B cell (primary cell): ENCODE results near the gene RAB11B. TPM values are rescaled to one million over a fixed set of nuclear protein-coding genes. Genes with fewer than 3 reads are reported as not detected.

Source experiments
- ATAC-seq: fragments of 200-7000 bp; cut with Tn5 transposase; one replicate; pipeline ENCODE4 v1.10.0; 2021; ENCODE audit warnings: low read depth, mild to moderate bottlenecking, moderate number of reproducible peaks, moderate library complexity
- CTCF ChIA-PET: fragments of 350-600 bp; sonication (Branson Sonifier 250); formaldehyde crosslinking; loops from one replicate; lab custom pipeline; 2021; ENCODE audit warnings: antibody characterized with exemption, inconsistent platforms; lab: Charles Lee
- POLR2A ChIA-PET: fragments of 350-600 bp; sonication (Branson Sonifier 250); formaldehyde crosslinking; loops from one replicate; lab custom pipeline; 2021; ENCODE audit warnings: antibody characterized with exemption; lab: Charles Lee
- DNase-seq: peaks from one replicate; pipeline ENCODE4 v3.0.0; 2013
- H2AFZ ChIP-seq: 2 replicates; pipeline ENCODE4 v1.6.1; 2012; ENCODE audit warnings: mild to moderate bottlenecking, low read depth, low read length; ENCODE audit not compliant: insufficient read depth, poor library complexity, severe bottlenecking
- H3K27ac ChIP-seq, 2 donors: 1 replicate in 1 of 2; 2 replicates in 1 of 2; pipeline ENCODE4 v1.5.1; 2012 to 2013; ENCODE audit warnings: low read length in 2 of 2, mild to moderate bottlenecking in 2 of 2, moderate library complexity in 1 of 2
- H3K27me3 ChIP-seq, 4 experiments: fragments of 200-600 bp in 1 of 4; sonication (generic) in 1 of 4; replicated peaks in 1 of 4; 1 replicate in 2 of 4; 2 replicates in 2 of 4; pipeline versions ENCODE4 v1.6.1 to v1.7.0; 2013 to 2016; ENCODE audit warnings: low read length in 3 of 4, mild to moderate bottlenecking in 2 of 4, mixed read lengths in 1 of 4, moderate library complexity in 1 of 4; ENCODE audit not compliant: insufficient read depth in 4 of 4, control insufficient read depth in 3 of 4; ENCODE audit errors: control extremely low read depth in 1 of 4
- H3K36me3 ChIP-seq, 2 experiments: replicated peaks in 1 of 2; 1 replicate in 1 of 2; 2 replicates in 1 of 2; pipeline versions ENCODE4 v1.6.1 to v1.7.1; 2013; ENCODE audit warnings: low read length in 1 of 2; ENCODE audit not compliant: insufficient read depth in 2 of 2, control insufficient read depth in 1 of 2; ENCODE audit errors: control extremely low read depth in 1 of 2, extremely low read depth in 1 of 2
- H3K4me1 ChIP-seq, 2 donors: fragments of 200-600 bp in 1 of 2; sonication (generic) in 1 of 2; 1 replicate in 1 of 2; 2 replicates in 1 of 2; pipeline versions ENCODE4 v1.5.1 to v1.6.1; 2013 to 2017; ENCODE audit warnings: low read length in 2 of 2; ENCODE audit not compliant: control insufficient read depth in 2 of 2, insufficient read depth in 2 of 2
- H3K4me2 ChIP-seq: replicated peaks from 2 replicates; pipeline ENCODE3; 2012; ENCODE audit warnings: mild to moderate bottlenecking, low read depth, low read length; ENCODE audit not compliant: poor library complexity, severe bottlenecking
- H3K4me3 ChIP-seq, 5 experiments: fragments of 200-600 bp in 1 of 5; sonication (generic) in 1 of 5; 1 replicate in 3 of 5; 2 replicates in 2 of 5; pipeline versions ENCODE4 v1.5.1 to v1.7.0; 2011 to 2016; ENCODE audit warnings: low read length in 4 of 5, mild to moderate bottlenecking in 4 of 5, low read depth in 2 of 5, control low read depth in 1 of 5, moderate library complexity in 1 of 5; ENCODE audit not compliant: insufficient read depth in 1 of 5; ENCODE audit errors: control extremely low read depth in 1 of 5, extremely low read depth in 1 of 5
- H3K79me2 ChIP-seq: fragments of 200-600 bp; sonication (generic); one replicate; pipeline ENCODE4 v1.6.0; 2016; ENCODE audit warnings: low read length; ENCODE audit not compliant: control insufficient read depth, insufficient read depth
- H3K9ac ChIP-seq: fragments of 200-600 bp; sonication (generic); 2 replicates; pipeline ENCODE4 v1.6.1; 2017; ENCODE audit warnings: mild to moderate bottlenecking, low read length, moderate library complexity
- H3K9me3 ChIP-seq, 3 donors: one replicate each; pipeline versions ENCODE4 v1.6.1 to v1.7.1; 2013; ENCODE audit warnings: low read length in 2 of 3; ENCODE audit not compliant: control insufficient read depth in 2 of 3, insufficient read depth in 1 of 3; ENCODE audit errors: control extremely low read depth in 1 of 3
- H4K20me1 ChIP-seq: 2 replicates; pipeline ENCODE4 v1.6.0; 2012; ENCODE audit warnings: mild to moderate bottlenecking, low read length; ENCODE audit not compliant: insufficient read depth, control insufficient read depth, poor library complexity, severe bottlenecking
- H3K27ac Mint-ChIP-seq: one replicate; pipeline ENCODE4 v1.8.0; 2021; ENCODE audit warnings: mixed read lengths
- H3K27me3 Mint-ChIP-seq: one replicate; pipeline ENCODE4 v1.8.0; 2021; ENCODE audit warnings: mixed read lengths
- H3K4me1 Mint-ChIP-seq: one replicate; pipeline ENCODE4 v1.8.0; 2021; ENCODE audit warnings: mixed read lengths
- H3K4me3 Mint-ChIP-seq: one replicate; pipeline ENCODE4 v1.8.0; 2021; ENCODE audit warnings: mixed read lengths
- H3K9me3 Mint-ChIP-seq: one replicate; pipeline ENCODE4 v1.8.0; 2022; ENCODE audit warnings: mixed read lengths; ENCODE audit not compliant: insufficient read depth
- EZH2 ChIP-seq: IDR thresholded peaks from 2 replicates; pipeline ENCODE4 v1.6.1; 2012; ENCODE audit warnings: borderline replicate concordance, low read depth, mild to moderate bottlenecking, moderate library complexity, low read length; ENCODE audit not compliant: insufficient read depth, poor library complexity, severe bottlenecking
- WGBS: methylation state at CpG from one replicate; pipeline ENCODE4 v1.1.5; 2013; ENCODE audit warnings: missing lambda C conversion rate; ENCODE audit not compliant: insufficient coverage; 5-methylcytosine and 5-hydroxymethylcytosine counted together
- intact Hi-C: fragments of 100-400 bp; cut with micrococcal nuclease; formaldehyde crosslinking; loops from one replicate; pipeline ENCODE4 v1.10.0; 2022
- polyA plus RNA-seq: library from polyadenylated mRNA; depleted of rRNA; stranded (reverse); fragments of >200 nt; gene quantifications from 2 replicates; pipeline ENCODE4 v1.2.3, GENCODE V29; 2012
- total RNA-seq, 2 donors: library from RNA; stranded (reverse); fragments of 120-200 nt in 1 of 2; gene quantifications; 1 replicate in 1 of 2; 2 replicates in 1 of 2; pipeline versions ENCODE4 v1.2.3 to v1.2.4, GENCODE V29; 2013 to 2022
- TF ChIP-seq, protein P1 (sequence below): fragments of 200-600 bp; IDR thresholded peaks from one replicate; pipeline ENCODE4 v1.8.0; 2022; ENCODE audit warnings: antibody characterized with exemption, mild to moderate bottlenecking

Gene RAB11B
- total and polyA plus RNA-seq, 2 donors (not counting 1 experiment from before 2014, with no cell fraction given): 130 to 165 TPM

DNA sequence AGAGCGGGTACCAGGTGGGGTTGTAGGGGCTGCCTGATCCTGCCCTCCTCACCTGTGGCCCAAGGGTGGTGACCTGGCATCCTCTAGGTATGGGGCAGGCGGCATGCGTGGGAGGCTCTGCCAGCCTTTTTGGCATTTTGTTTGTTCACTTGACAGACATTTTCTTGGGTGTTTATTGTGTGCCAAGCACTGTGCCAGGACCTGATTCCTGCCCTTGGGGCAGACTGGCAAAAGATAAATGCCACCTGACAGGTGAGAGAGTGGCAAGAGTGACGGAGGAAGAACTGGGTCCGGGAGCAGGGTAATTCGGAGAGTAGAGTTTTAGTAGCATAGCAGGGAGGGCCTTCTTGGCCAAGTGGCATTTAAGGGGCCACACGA lies 6.0 kb downstream of the RAB11B start:
- Histone ChIP-seq H3K27ac (no peak overlapping the region), H3K9me3 (peaks cover 0 to 1% (median 0%) of the 10 kb centered on the region in 3 donors), H4K20me1 (peaks cover 90% of the 10 kb centered on the region), H3K4me2 (no peak overlapping the region), H3K79me2 (peaks cover 74% of the 10 kb centered on the region), H3K4me3 (no peak overlapping the region), H3K4me1 (peaks cover 6 to 10% of the 10 kb centered on the region in 2 donors), H3K27me3 (no peaks in the 10 kb centered on the region), H3K36me3 (peaks cover 0 to 9% of the 10 kb centered on the region in 2 experiments), H3K9ac (no peak overlapping the region), H2AFZ (no peak overlapping the region)
- Mint-ChIP-seq H3K4me3 (no peak overlapping the region), H3K27ac (no peak overlapping the region), H3K4me1 (peaks cover 30% of the 10 kb centered on the region), H3K27me3 (no peaks in the 10 kb centered on the region), H3K9me3 (no peaks in the 10 kb centered on the region)
- ChIA-PET POLR2A (no interaction called here), CTCF (interaction anchor here (0.7 to 1.1 kb wide), 3 partner anchors 43 to 394 kb away, joined by 3 to 4 read pairs (median 3); no protein-coding TSS in a partner anchor)
- WGBS: 90% methylated on average over 6 of the region's 7 CpGs
- TF ChIP-seq, protein P1, sequence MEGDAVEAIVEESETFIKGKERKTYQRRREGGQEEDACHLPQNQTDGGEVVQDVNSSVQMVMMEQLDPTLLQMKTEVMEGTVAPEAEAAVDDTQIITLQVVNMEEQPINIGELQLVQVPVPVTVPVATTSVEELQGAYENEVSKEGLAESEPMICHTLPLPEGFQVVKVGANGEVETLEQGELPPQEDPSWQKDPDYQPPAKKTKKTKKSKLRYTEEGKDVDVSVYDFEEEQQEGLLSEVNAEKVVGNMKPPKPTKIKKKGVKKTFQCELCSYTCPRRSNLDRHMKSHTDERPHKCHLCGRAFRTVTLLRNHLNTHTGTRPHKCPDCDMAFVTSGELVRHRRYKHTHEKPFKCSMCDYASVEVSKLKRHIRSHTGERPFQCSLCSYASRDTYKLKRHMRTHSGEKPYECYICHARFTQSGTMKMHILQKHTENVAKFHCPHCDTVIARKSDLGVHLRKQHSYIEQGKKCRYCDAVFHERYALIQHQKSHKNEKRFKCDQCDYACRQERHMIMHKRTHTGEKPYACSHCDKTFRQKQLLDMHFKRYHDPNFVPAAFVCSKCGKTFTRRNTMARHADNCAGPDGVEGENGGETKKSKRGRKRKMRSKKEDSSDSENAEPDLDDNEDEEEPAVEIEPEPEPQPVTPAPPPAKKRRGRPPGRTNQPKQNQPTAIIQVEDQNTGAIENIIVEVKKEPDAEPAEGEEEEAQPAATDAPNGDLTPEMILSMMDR: no peak
- no peak for TF ChIP-seq EZH2
- ATAC-seq (no peak), DNase-seq (no peak)
- intact Hi-C loops: loop anchor here (5.0 kb wide), 1 partner anchor 129 kb away; no protein-coding TSS in a partner anchor

DNA sequence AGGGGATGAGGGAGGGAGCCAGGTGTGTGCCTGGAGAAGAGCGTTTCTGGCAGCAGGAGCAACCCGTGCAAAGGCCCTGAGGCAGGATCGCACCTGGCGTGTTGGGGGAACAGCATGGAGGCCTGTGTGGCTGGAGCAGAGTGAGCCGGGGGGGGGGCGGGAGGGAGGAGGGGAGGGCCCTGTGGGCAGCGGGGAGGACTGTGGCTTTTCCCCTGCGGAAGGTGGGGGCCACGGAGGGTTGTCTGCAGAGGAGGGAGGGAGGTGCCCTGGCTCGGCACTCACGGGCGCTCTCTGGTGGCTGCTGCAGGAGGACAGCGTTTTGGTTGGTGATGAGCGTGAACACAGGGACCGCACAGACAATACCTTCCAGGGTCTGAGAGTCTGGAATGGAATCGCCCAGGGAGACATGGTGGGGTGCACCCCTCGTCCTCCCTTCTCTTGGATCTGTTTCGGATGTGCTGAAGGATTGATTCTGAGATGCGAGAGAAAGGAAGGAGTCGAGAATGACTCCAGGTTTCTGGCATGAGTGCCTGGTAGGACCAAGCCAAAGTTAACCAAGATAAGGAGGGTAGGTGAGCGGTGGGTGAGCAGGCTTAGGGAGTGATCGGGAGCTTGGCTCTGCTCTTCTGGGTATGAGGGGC lies 6.5 kb downstream of the RAB11B start:
- no peaks in the 10 kb centered on the region for H3K9me3 Mint-ChIP-seq
- no peak overlapping the region for H3K27ac ChIP-seq
- ChIA-PET CTCF (interaction anchor here (0.9 kb wide), 1 partner anchor 43 kb away, joined by 4 read pairs; no protein-coding TSS in a partner anchor), POLR2A (no interaction called here)
- H3K79me2 ChIP-seq: peaks cover 69% of the 10 kb centered on the region
- H4K20me1 ChIP-seq: peaks cover 85% of the 10 kb centered on the region
- no peaks in the 10 kb centered on the region for H3K9me3 ChIP-seq
- H3K9ac ChIP-seq: no peak overlapping the region
- no peaks in the 10 kb centered on the region for H3K27me3 Mint-ChIP-seq
- 68% methylated on average over 18 of the region's 22 CpGs for WGBS
- no peak overlapping the region for H3K4me3 ChIP-seq
- no peak overlapping the region for H2AFZ ChIP-seq
- peaks cover 1 to 5% of the 10 kb centered on the region in 2 donors for H3K4me1 ChIP-seq
- H3K4me1 Mint-ChIP-seq: peaks cover 26% of the 10 kb centered on the region
- H3K4me3 Mint-ChIP-seq: no peak overlapping the region
- H3K4me2 ChIP-seq: no peak overlapping the region
- peaks cover 0 to 10% of the 10 kb centered on the region in 2 experiments for H3K36me3 ChIP-seq
- intact Hi-C loops: loop anchor here (5.0 kb wide), 1 partner anchor 129 kb away; no protein-coding TSS in a partner anchor
- DNase-seq (peak; percentile 53), ATAC-seq (peak; percentile 83)
- H3K27me3 ChIP-seq: no peaks in the 10 kb centered on the region
- peak overlapping the region; percentile 35 for H3K27ac Mint-ChIP-seq
- TF ChIP-seq, protein P1: peak; percentile 54
- no peak for TF ChIP-seq EZH2
